Epithelial cell of prostate (primary cell): ENCODE measurements around the gene GNB5.

Experiments
- DNase-seq: peaks from one replicate; pipeline ENCODE4 v3.0.0-alpha.2; 2011; ENCODE audit warnings: low read depth, low spot score
- H3K27ac ChIP-seq: fragments of 450-650 bp; 2 replicates; pipeline ENCODE4 v1.5.1; 2017; ENCODE audit warnings: mild to moderate bottlenecking

GNB5 gene

DNA sequence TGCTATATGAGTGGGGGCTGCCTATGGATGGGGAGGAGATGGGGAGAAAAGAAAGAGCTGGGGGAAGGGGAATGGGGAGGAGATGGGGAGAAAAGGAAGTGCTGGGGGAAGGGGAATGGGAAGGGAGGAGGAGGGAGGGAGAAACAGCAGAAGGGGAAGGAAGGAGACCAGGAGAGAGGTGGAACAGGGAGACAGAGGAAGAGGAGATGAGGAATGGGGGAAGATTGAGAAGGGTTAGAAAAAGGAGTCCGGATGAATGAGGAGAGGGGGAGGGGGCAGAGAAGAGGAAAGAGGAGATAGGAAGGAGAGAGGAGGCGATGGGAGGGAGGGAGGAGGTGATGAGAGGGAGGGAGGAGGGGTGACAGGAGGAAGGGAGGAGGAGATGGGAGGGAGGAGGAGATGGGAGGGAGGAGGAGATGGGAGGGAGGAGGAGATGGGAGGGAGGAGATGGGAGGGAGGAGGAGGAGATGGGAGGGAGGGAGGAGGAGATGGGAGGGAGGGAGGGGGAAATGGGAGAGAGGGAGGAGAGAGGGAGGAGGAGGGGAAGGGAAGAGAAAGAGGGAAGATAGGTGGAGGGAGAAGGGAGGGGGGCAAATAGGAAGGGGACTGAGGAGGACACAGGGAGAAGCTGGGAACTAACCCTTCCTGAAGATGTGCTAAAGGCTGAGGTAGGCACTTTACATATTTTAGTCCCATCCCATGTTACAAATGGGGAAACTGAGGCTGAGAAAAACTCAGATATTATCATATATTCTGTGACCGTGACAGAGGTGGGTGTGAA is 72.0 kb downstream of the GNB5 start:
- no peak for DNase-seq
- H3K27ac ChIP-seq, result no peak overlapping the region

GRCh38 chr15:52117549-52117948 is 73.6 kb downstream of the GNB5 start:
- H3K27ac ChIP-seq, result no peak overlapping the region
- no peak for DNase-seq

DNA sequence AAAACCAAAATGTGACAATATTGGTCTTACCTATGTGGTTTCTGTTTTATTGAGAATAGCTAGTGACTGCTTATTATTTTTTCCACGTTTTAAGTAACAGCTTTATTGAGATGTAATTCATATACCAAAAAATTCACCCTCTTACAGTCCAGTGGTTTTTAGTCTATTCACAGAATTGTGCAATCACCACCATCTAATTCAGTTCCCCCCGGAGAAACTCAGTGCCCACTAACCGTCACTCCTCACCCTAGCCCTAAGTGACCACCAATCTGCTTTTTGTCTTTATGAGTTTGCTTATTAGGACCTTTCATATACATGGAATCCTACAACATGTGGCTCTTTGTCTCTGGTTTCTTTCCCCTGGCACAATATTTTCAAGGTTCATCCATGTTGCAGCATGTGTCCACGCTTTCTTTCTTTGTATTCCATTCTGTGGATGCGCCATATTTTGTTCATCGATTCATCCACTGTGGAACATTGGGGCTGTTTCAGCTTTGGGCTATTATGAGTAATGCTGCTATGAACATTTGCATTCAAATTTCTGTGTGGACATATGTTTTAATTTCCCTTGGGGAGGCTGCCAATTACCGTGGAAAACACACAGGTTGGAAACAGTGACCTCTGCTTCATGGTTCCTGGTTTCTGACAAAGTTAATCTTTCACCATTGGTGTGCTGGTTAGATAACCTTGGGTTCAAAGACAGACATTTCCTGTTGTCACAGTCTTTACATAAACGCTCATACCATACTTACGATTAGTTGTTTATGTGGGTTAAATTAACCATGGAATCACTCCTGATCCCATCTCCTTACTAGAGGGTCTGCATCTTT is 75.4 kb downstream of the GNB5 start:
- DNase-seq, result no peak
- no peak overlapping the region for H3K27ac ChIP-seq

GRCh38 chr15:52114261-52115055 is 76.7 kb downstream of the GNB5 start:
- no peak for DNase-seq
- no peak overlapping the region for H3K27ac ChIP-seq

DNA sequence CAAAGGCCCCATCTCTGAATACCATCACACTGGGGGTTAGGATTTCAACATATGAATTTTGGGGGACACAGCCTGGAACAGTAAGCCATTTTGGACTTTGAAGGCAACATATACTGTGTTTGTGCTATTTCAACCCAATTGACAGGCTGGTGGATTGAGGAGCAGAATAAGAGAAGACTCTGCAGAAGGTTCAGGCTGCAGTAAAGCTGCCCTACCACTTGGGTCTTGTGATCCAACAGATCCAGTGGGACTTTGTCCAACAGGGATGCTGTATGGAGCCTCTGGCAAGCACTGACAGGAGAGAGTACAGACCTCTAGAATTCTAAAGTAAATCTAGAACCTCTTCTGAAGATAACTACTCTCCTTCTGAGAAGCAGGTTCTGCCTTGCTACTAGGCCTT is 77.5 kb downstream of the GNB5 start:
- DNase-seq, result no peak
- no peak overlapping the region for H3K27ac ChIP-seq

GRCh38 chr15:52113235-52113634 is 78.0 kb downstream of the GNB5 start:
- no peak overlapping the region for H3K27ac ChIP-seq
- no peak for DNase-seq

DNA sequence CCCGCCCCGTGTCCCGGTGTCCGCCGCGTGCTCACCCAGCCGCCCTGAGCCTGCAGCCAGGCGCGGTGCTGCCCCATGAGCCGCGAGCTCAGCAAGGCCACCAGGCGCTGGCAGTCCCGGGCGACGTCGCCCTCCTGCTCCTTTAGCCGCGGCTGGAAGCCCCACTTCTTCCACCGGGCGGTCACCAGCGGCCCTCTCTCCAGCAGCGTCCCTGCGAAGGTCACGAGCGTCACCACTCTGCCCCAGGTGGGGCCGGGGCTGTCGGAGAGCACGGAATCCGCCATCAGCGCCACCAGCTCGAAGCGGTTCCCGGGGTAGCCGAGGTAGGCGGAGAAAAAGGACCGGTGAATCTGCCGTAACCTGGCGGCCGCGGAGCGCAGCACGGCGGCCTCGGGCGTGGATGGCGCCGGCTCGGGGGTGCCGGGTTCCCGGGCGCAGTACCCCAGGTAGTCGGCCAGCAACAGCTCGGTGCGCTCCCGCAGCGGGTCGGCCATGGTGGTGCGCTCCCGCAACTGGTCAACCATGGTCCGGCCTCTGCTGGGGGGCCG is 78.9 kb downstream of the GNB5 start:
- DNase-seq, result no peak
- H3K27ac ChIP-seq, result no peak overlapping the region

DNA sequence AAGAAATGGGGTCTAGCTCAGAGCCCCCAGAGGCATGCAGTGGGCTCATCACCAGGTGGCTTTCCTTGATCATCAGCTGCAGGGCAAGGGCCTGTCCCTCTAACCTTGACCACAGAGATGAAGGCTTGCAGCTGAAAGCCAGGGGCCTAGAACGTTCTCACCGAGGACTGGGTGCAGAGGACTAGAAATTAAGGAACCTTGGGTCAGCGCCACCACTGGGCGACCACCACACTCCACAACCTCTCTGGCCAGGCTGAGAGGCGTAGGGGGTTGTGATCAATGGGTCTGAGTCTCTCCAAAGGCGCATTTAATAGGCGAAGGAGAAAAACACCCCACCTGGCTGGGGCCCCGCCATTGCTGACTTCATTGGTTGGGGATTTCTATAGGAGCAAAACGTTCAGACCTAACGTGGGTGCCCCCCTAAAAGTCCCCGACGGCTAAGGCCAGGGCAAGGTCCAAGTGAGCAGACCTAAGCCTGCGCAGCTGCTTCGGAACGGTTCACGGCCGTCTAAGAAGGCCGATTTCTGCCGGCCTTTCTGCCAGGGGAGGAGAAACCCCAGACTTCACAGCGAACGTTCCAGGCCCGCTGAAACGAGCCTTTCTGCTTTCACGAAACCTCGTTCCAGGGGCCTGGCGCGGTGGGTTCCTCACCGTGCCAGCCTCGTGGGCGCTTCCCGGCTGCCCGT is 79.5 kb downstream of the GNB5 start:
- no peak overlapping the region for H3K27ac ChIP-seq

DNA sequence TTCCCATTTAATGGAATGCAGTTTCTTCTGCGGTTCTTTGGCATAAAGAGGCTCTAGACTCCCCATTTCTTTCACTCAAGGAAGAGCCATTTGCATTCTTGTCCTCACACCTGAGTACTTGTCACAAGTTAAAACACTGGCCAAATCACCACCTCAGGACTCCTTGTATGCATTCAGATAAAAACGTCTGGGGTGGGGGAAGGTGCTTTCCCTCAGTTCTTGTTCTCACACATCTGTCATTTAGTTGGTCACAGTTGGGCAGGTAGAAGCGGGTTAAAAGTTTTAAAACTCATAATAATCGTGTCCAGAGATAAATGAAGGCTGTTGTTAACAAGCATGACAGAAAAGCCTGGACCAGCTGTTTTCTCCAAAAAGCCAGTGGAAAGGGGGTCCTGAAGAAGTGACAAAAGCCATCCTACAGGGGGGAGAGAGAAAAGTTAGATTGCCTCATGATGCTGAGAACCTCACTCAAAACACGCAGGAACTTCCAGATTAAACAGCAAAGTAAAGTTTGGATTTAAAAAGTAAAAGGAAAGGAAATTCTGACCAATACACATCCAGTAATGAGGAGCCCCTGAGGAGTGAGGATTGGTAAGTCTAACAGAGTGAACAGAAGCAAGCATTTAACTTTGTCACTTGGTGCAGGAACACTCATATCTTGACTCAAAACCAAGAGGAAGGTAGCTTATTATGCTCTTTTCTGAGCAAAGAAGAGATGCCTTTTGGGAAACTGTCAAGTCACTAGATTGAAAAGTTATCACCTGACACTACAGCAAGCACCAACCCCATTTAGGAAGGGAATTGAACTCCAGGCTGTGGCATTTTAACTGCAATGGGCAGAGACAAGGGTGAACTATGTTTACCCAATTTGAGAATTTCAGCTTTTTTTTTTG is 81.4 kb downstream of the GNB5 start:
- no peak for DNase-seq
- H3K27ac ChIP-seq, result no peak overlapping the region

More for the DNA sequence above, 79.5 kb downstream of the GNB5 start:
- no peak for DNase-seq

- no peak overlapping the region for H3K27ac ChIP-seq
- no peak for DNase-seq
Measured at GRCh38 chr15:52107238-52107637, 84.0 kb downstream of the GNB5 start.

GRCh38 chr15:52106641-52107040 is 84.6 kb downstream of the GNB5 start:
- DNase-seq, result no peak
- no peak overlapping the region for H3K27ac ChIP-seq

GRCh38 chr15:52105846-52106245 is 85.3 kb downstream of the GNB5 start:
- DNase-seq, result no peak
- H3K27ac ChIP-seq, result peak overlapping the region; percentile 32

DNA sequence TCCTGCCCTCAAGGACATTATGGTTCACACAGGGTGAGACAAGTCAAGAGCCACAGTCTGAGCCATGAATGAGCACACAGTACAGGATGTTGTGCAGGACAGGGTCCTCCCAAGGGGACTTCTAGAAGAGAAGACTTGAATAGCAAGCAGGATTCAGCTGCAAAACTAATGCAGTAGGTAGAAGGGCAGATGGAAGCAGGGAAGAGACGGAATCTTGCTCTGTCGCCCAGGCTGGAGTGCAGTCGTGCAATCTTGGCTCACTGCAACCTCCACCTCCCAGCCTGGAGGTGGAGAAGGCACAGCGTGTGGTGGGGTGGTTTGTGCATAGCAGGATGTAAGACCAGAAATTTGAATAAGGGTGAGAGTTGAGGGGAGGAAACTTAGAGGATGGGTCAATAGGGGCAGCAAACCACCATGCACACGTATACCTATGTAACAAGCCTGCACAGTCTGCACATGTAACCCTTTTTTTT is 86.6 kb downstream of the GNB5 start:
- no peak overlapping the region for H3K27ac ChIP-seq
- no peak for DNase-seq

DNA sequence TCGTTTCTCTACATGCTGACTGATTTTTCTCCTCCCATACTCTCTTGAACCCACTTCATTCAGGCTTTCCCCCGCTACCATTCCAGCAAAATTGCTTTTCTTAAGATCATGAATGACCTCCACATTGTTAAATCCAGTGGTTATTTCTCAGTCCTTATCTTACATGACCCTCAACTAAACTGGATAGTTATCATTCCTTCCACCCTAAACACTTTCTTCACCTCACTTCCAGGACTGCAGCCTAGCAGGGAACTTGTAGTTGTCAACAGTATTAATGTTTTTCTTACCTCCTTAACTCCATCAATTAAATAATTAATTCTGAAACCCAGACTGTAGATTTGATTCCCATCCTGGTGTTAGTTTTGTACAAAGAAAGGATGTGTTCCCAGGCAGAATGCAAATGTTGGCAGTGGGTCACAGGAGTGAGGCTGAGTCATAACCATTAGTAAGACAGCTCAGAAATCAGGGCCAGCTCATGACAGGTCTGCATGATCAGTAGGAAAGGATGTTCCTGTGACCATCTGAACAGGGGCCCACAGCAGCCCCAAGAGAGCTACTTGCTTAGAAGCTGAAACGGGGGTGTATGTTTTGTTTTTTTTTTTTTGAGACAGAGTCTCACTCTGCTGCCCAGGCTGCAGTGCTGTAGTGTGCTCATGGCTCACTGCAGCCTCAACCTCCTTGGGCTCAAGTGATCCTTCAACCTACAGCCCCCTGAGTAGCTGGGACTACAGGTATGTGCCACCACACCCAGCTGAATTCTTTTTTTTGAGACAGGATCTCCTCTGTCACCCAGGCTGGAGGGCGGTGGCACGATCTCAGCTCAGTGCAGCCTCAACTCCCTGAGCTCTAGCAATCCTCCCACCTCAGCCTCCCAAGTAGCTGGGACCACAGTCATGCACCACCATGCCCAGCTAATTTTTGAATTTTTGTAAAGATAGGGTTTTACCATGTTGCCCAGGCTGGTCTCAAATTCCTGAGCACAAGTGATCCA is 87.7 kb downstream of the GNB5 start:
- peak; percentile 77 for DNase-seq
- peak overlapping the region; percentile 52 for H3K27ac ChIP-seq

DNA sequence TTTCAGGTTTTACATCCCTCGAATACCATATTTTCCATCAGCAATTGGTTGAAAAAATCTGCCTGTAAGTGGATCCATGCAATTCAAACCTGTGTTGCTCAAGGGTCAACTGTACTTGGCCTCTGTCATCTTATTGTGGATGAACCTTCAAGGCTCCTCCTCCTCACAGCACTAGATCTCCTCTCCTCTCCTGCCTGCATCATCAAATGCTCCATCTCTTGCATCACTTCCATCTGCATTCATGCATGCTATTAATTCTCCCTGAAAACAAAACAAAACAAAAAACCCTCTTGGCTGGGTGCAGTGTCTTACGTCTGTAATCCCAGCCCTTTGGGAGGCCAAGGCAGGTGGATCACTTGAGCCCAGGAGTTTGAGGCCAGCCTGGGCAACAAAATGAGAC is 88.7 kb downstream of the GNB5 start:
- H3K27ac ChIP-seq, result peak overlapping the region; percentile 52
- no peak for DNase-seq

DNA sequence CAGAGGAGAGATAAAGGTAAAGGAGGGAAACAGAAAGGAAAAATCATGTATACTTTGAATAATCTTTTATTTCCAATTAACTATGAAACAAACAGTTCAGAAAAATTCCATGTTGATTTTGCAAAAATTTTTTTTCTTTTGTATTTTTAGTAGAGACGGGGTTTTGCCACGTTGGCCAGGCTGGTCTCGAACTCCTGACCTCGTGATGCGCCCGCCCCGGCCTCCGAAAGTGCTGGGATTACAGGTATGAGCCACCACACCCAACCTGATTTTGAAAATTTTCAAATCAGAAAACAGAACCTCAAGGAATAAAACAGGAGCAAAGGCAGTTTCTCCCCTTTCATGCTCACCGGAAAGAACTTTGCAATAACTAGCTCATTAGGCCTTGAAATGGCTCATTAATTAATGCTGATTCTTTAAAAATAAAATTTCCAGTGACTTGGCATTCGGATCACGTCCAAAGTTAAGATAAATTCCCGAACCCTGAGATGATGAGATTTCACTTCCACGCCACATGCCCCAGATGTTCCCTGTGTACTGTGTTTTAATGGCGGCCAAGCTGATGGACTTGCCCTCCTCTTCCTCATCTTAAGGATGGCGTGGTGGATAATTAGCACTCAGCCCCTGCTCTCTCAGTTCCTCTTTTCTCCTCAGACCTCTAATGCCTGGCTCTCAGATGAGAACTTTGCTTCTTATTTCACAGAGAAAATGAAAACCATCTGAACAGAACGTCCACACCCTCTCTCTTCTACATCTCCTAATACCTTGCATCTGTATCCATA is 89.5 kb downstream of the GNB5 start:
- no peak overlapping the region for H3K27ac ChIP-seq
- no peak for DNase-seq
